MM.1S (cell line): ENCODE data around the gene FBXW5.

Source experiments
- DNase-seq: peaks from one replicate; pipeline ENCODE4 v3.0.0-alpha.2; 2015
- H2AFZ ChIP-seq: fragments of 300-600 bp; sonication (generic); 2 replicates; pipeline ENCODE4 v1.6.0; 2016; ENCODE audit warnings: antibody characterized with exemption, low read length
- H3F3A ChIP-seq: fragments of 300-600 bp; sonication (generic); 2 replicates; pipeline ENCODE4 v1.6.1; 2016; ENCODE audit warnings: mild to moderate bottlenecking, antibody characterized with exemption, low read length, moderate library complexity, mixed read lengths; ENCODE audit not compliant: insufficient read depth
- H3K27ac ChIP-seq: fragments of 300-600 bp; sonication (generic); 2 replicates; pipeline ENCODE4 v1.5.1; 2016; ENCODE audit warnings: mild to moderate bottlenecking, low read length
- H3K27me3 ChIP-seq: fragments of 300-600 bp; sonication (generic); replicated peaks from 2 replicates; pipeline ENCODE4 v1.6.0; 2016; ENCODE audit warnings: low read length; ENCODE audit not compliant: insufficient read depth
- H3K36me3 ChIP-seq: fragments of 300-600 bp; sonication (generic); replicated peaks from 2 replicates; pipeline ENCODE4 v1.6.1; 2016; ENCODE audit warnings: mild to moderate bottlenecking, low read length, mixed read lengths; ENCODE audit not compliant: insufficient read depth
- H3K4me1 ChIP-seq: fragments of 300-600 bp; sonication (generic); 2 replicates; pipeline ENCODE4 v1.6.1; 2016; ENCODE audit warnings: low read length, mixed read lengths
- H3K4me2 ChIP-seq: fragments of 300-600 bp; sonication (generic); 2 replicates; pipeline ENCODE4 v1.6.0; 2016; ENCODE audit warnings: low read depth, low read length
- H3K4me3 ChIP-seq: fragments of 300-600 bp; sonication (generic); 2 replicates; pipeline ENCODE4 v1.5.1; 2016; ENCODE audit warnings: low read length, mixed read lengths
- H3K79me2 ChIP-seq: fragments of 300-600 bp; sonication (generic); 2 replicates; pipeline ENCODE4 v1.6.1; 2016; ENCODE audit warnings: mixed run types, low read length, mixed read lengths
- H3K9ac ChIP-seq: fragments of 300-600 bp; sonication (generic); 2 replicates; pipeline ENCODE4 v1.6.1; 2016; ENCODE audit warnings: low read length, mixed read lengths
- H3K9me2 ChIP-seq: fragments of 300-600 bp; sonication (generic); replicated peaks from 2 replicates; pipeline ENCODE4 v1.6.1; 2016; ENCODE audit warnings: mild to moderate bottlenecking, low read length, mixed read lengths; ENCODE audit not compliant: insufficient read depth
- H3K9me3 ChIP-seq: fragments of 300-600 bp; sonication (generic); replicated peaks from 2 replicates; pipeline ENCODE4 v1.6.1; 2016; ENCODE audit warnings: mild to moderate bottlenecking, low read length, mixed read lengths; ENCODE audit not compliant: insufficient read depth
- H4K20me1 ChIP-seq: fragments of 300-600 bp; sonication (generic); 2 replicates; pipeline ENCODE4 v1.6.1; 2016; ENCODE audit warnings: mild to moderate bottlenecking, low read length, moderate library complexity, mixed read lengths; ENCODE audit not compliant: insufficient read depth
- CTCF ChIP-seq: fragments of 300-600 bp; sonication (generic); IDR thresholded peaks from 2 replicates; pipeline ENCODE4 v1.5.1; 2016; ENCODE audit warnings: antibody characterized with exemption, low read length, mixed read lengths
- EZH2 ChIP-seq: fragments of 300-600 bp; sonication (generic); optimal IDR thresholded peaks from 2 replicates; pipeline ENCODE3; 2017; ENCODE audit warnings: low read depth, mild to moderate bottlenecking, antibody characterized with exemption, low read length, mixed read lengths
- EZH2phosphoT487 ChIP-seq: fragments of 300-600 bp; sonication (generic); IDR thresholded peaks from 2 replicates; pipeline ENCODE4 v1.6.1; 2018; ENCODE audit warnings: antibody characterized with exemption, low read length

The FBXW5 gene

DNA sequence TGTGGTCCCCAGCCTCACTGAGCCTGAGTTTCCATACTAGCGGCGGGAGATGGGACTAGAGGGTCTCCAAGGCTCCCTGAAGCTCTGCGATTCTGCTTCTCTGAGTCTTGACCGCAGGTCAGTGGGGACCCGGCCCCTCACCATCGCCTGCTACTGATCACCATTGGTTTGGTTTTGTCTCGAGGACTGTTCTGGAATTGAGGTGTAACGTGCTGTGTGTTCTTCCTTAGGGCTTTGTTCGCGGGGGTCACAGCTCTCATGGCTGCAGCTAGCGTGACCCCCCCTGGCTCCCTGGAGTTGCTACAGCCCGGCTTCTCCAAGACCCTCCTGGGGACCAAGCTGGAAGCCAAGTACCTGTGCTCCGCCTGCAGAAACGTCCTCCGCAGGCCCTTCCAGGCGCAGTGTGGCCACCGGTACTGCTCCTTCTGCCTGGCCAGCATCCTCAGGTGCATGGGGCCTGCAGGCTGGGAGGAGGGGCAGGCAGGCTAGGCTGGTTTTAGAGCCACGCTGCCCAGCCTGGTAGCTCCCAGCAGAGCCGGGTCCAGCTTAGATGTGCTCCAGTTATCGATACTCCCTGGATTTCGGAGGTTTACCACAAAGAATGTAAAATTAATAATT, 45.9 kb downstream of the FBXW5 start:
- TF ChIP-seq EZH2phosphoT487 (no peak), EZH2 (no peak), CTCF (no peak)
- peaks cover 65% of the 10 kb centered on the region for H3K4me1 ChIP-seq
- H3K27ac ChIP-seq, result peak overlapping the region; percentile 99; the same call in 1 of the 2 replicates
- H3K9me3 ChIP-seq, result no peaks in the 10 kb centered on the region
- no peaks in the 10 kb centered on the region; the same call in 1 of the 2 replicates for H3K36me3 ChIP-seq
- H3K27me3 ChIP-seq, result no peaks in the 10 kb centered on the region
- H3F3A ChIP-seq, result peaks cover 58% of the 10 kb centered on the region
- H2AFZ ChIP-seq, result no peak overlapping the region
- H3K4me2 ChIP-seq, result peak overlapping the region; percentile 70
- DNase-seq, result no peak
- peak overlapping the region; percentile 39 for H3K4me3 ChIP-seq
- no peaks in the 10 kb centered on the region for H4K20me1 ChIP-seq
- no peaks in the 10 kb centered on the region for H3K9me2 ChIP-seq
- H3K9ac ChIP-seq, result peak overlapping the region; percentile 27; the same call in 1 of the 2 replicates
- H3K79me2 ChIP-seq, result peaks cover 77% of the 10 kb centered on the region

DNA sequence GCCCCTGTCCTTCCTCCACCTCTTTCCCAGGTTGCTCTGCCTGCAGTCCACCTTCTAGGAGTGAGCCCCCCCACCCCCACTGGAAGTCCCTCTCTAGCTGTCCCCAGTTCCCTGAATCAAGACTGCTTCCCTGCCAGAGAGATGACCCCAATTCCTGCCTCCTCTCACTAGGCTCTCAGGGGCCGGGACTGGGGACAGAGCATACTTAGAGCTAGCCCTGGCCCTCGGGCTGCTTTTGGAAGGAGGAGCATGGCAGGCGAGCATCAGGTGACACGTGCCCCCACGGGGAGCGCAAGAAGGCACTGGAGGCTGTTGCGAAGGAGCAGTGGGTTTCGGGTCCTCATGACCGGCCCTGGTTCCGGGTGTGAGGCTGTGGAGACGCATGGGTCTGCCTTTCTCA, 48.5 kb downstream of the FBXW5 start:
- Histone ChIP-seq H3K79me2 (peaks cover 89% of the 10 kb centered on the region), H3K4me3 (no peak overlapping the region), H3K4me2 (no peak overlapping the region), H3K4me1 (peaks cover 42% of the 10 kb centered on the region), H3K9ac (no peak overlapping the region), H4K20me1 (peaks cover 4% of the 10 kb centered on the region), H3K27me3 (no peaks in the 10 kb centered on the region), H3K36me3 (no peaks in the 10 kb centered on the region; the same call in 1 of the 2 replicates), H3K9me2 (no peaks in the 10 kb centered on the region), H3K27ac (no peak overlapping the region), H2AFZ (no peak overlapping the region), H3K9me3 (no peaks in the 10 kb centered on the region), H3F3A (peaks cover 36% of the 10 kb centered on the region)
- no peak for DNase-seq
- TF ChIP-seq EZH2, result no peak
- TF ChIP-seq EZH2phosphoT487, result no peak
- TF ChIP-seq CTCF, result no peak

- Histone ChIP-seq H3K36me3 (no peaks in the 10 kb centered on the region), H3K4me1 (no peaks in the 10 kb centered on the region), H3K9me3 (no peaks in the 10 kb centered on the region), H3K4me3 (no peak overlapping the region), H3K27me3 (no peaks in the 10 kb centered on the region), H3K4me2 (no peak overlapping the region), H4K20me1 (peaks cover 4% of the 10 kb centered on the region), H2AFZ (no peak overlapping the region), H3F3A (no peaks in the 10 kb centered on the region; the same call in 1 of the 2 replicates), H3K9ac (no peak overlapping the region), H3K79me2 (peaks cover 94% of the 10 kb centered on the region), H3K9me2 (no peaks in the 10 kb centered on the region), H3K27ac (no peak overlapping the region)
- no peak for DNase-seq
- no peak for TF ChIP-seq EZH2
- TF ChIP-seq CTCF, result no peak
- TF ChIP-seq EZH2phosphoT487, result no peak
Observed at GRCh38 chr9:136890661-136891060, 53.9 kb downstream of the FBXW5 start.
